Psoas muscle (tissue), 8 donors: ENCODE data around the gene GMEB2. TPM values are rescaled to one million over a fixed set of nuclear protein-coding genes. Genes with fewer than 3 reads are reported as not detected.

Experiments used
- ATAC-seq, 4 donors: fragments of 200-7000 bp; cut with Tn5 transposase; one replicate each; pipeline ENCODE4 v1.9.1; 2020; ENCODE audit warnings: moderate library complexity in 3 of 4, mild to moderate bottlenecking in 2 of 4
- DNase-seq, 2 donors: peaks; one replicate each; pipeline ENCODE4 v3.0.0-alpha.2; 2020
- H3K27ac ChIP-seq: fragments of 200-600 bp; one replicate; pipeline ENCODE4 v1.8.0; 2022
- H3K27me3 ChIP-seq, 3 donors: fragments of 200-600 bp in 1 of 3; one replicate each; pipeline versions ENCODE4 v1.6.1 to v1.8.0; 2013 to 2022; ENCODE audit warnings: low read length in 2 of 3, mild to moderate bottlenecking in 2 of 3, moderate library complexity in 1 of 3; ENCODE audit not compliant: insufficient read depth in 3 of 3
- H3K36me3 ChIP-seq, 2 donors: fragments of 200-600 bp in 1 of 2; one replicate each; pipeline versions ENCODE4 v1.6.1 to v1.8.0; 2013 to 2022; ENCODE audit warnings: low read depth in 1 of 2, mild to moderate bottlenecking in 1 of 2, moderate library complexity in 1 of 2; ENCODE audit not compliant: insufficient read depth in 1 of 2
- H3K4me1 ChIP-seq: fragments of 200-600 bp; one replicate; pipeline ENCODE4 v1.8.0; 2022
- H3K4me3 ChIP-seq: fragments of 200-600 bp; one replicate; pipeline ENCODE4 v1.8.0; 2022; ENCODE audit warnings: mild to moderate bottlenecking
- H3K9me3 ChIP-seq: fragments of 200-600 bp; one replicate; pipeline ENCODE4 v1.8.0; 2022
- WGBS, 3 donors: extraction: QIAGEN DNeasy Blood & Tissue Kit; methylation state at CpG; one replicate each; pipeline versions ENCODE4 v1.1.6 to v1.1.7; 2013; 5-methylcytosine and 5-hydroxymethylcytosine counted together
- intact Hi-C, 2 donors: fragments of 100-400 bp; cut with DNase I; formaldehyde crosslinking; loops; one replicate each; pipeline versions ENCODE4 v1.11.0 to v1.14.2; 2022
- polyA plus RNA-seq, 3 donors: library from polyadenylated mRNA; stranded (reverse); fragments of 200-250 nt; gene quantifications; one replicate each; pipeline ENCODE4 v1.2.3, GENCODE V29; 2013
- total RNA-seq, 4 donors: library from RNA; stranded (reverse); fragmentation: NEBNext Ultra II Directional in 2 of 4; extraction: Animal tissue kit (Norgen Biotek cat#: 25700) in 2 of 4; gene quantifications; one replicate each; pipeline versions ENCODE4 v1.2.1 to v1.2.4, GENCODE V29; 2021 to 2023
- TF ChIP-seq, protein P1 (sequence below): fragments of 200-600 bp; IDR thresholded peaks from one replicate; pipeline ENCODE4 v1.8.0; 2022; ENCODE audit warnings: antibody characterized with exemption
- donor health status: healthy with polysubstance abuse.
- donor health status: DM: no; HTN: no; CAD: no; lungs with moderate emphysema.
- donor health status: Bipolar disorder and iron deficiency.
- donor health status: healthy.
- donor health status: DM: yes; HTN: yes; CAD: no.
- donor health status: DM: no; HTN: no; CAD: no.
- donor health status: DM: no; HTN: no; CAD: no.
- donor health status: DM: yes; HTN: yes; CAD: no.

The GMEB2 gene
- total and polyA plus RNA-seq, 7 donors = 5.4 to 10.1 (median 8.5) TPM

GRCh38 chr20:63539092-63539430 is 87.8 kb downstream of the GMEB2 start:
- DNase-seq (no peak), ATAC-seq (no peak)
- H3K27me3 ChIP-seq = peaks cover 0 to 30% (median 11%) of the 10 kb centered on the region in 3 donors

GRCh38 chr20:63538204-63539091 is 88.5 kb downstream of the GMEB2 start:
- no peaks in the 10 kb centered on the region for H3K9me3 ChIP-seq
- H3K27me3 ChIP-seq = peaks cover 0 to 36% (median 11%) of the 10 kb centered on the region in 3 donors
- H3K36me3 ChIP-seq = no peaks in the 10 kb centered on the region
- H3K4me3 ChIP-seq = peak overlapping the region; percentile 34
- TF ChIP-seq, protein P1, sequence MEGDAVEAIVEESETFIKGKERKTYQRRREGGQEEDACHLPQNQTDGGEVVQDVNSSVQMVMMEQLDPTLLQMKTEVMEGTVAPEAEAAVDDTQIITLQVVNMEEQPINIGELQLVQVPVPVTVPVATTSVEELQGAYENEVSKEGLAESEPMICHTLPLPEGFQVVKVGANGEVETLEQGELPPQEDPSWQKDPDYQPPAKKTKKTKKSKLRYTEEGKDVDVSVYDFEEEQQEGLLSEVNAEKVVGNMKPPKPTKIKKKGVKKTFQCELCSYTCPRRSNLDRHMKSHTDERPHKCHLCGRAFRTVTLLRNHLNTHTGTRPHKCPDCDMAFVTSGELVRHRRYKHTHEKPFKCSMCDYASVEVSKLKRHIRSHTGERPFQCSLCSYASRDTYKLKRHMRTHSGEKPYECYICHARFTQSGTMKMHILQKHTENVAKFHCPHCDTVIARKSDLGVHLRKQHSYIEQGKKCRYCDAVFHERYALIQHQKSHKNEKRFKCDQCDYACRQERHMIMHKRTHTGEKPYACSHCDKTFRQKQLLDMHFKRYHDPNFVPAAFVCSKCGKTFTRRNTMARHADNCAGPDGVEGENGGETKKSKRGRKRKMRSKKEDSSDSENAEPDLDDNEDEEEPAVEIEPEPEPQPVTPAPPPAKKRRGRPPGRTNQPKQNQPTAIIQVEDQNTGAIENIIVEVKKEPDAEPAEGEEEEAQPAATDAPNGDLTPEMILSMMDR = no peak
- intact Hi-C loops = loop anchor here (2.0 to 5.0 kb wide), 6 partner anchors 74 to 436 kb away; no protein-coding TSS in a partner anchor
- ATAC-seq (peak in 3 of 4 donors; percentile 8 to 58 (median 29)), DNase-seq (no peak)
- H3K27ac ChIP-seq = no peak overlapping the region
- 49 to 56% (median 51%) methylated on average over 26 to 27 of the region's 27 CpGs for WGBS, 3 donors
- no peaks in the 10 kb centered on the region for H3K4me1 ChIP-seq

More at GRCh38 chr20:63539092-63539430, 87.8 kb downstream of the GMEB2 start:
- Histone ChIP-seq H3K4me1 (no peaks in the 10 kb centered on the region), H3K4me3 (no peak overlapping the region), H3K36me3 (no peaks in the 10 kb centered on the region), H3K27ac (no peak overlapping the region), H3K9me3 (no peaks in the 10 kb centered on the region)
- WGBS, 3 donors = 77 to 94% (median 79%) methylated on average over 12 of the region's 12 CpGs
- intact Hi-C loops = loop anchor here (2.0 to 5.0 kb wide), 6 partner anchors 73 to 436 kb away; no protein-coding TSS in a partner anchor
- TF ChIP-seq, protein P1 = no peak

Other genes starting within 250 kb of the GMEB2 start
- 1 to 10 TPM in 1 of 4 donors, under 1 TPM in 3; 0.11 to 2.8 (median 0.28) TPM for gene KCNQ2, start 154.4 kb downstream of the GMEB2 start, total RNA-seq
- gene KCNQ2, start 154.4 kb downstream of the GMEB2 start, polyA plus RNA-seq = under 1 TPM in 2 of 3 donors, not detected in 1; 0.01 to 0.03 TPM
- 1,000 to 10,000 TPM; 1,781 to 2,126 (median 2,004) TPM for gene EEF1A2, start 128.0 kb downstream of the GMEB2 start, total RNA-seq
- gene EEF1A2, start 128.0 kb downstream of the GMEB2 start, polyA plus RNA-seq = 1,000 to 10,000 TPM in 2 of 3 donors, 100 to 1,000 TPM in 1; 952 to 1,898 (median 1,229) TPM
- gene PPDPF, start 106.3 kb downstream of the GMEB2 start, total RNA-seq = 100 to 1,000 TPM; 130 to 198 (median 155) TPM
- 100 to 1,000 TPM; 134 to 158 (median 142) TPM for gene PPDPF, start 106.3 kb downstream of the GMEB2 start, polyA plus RNA-seq
- under 1 TPM in 1 of 4 donors, not detected in 3; 0.06 TPM for gene PTK6, start 89.7 kb downstream of the GMEB2 start, total RNA-seq
- under 1 TPM in 2 of 3 donors, not detected in 1; 0.04 TPM for gene PTK6, start 89.7 kb downstream of the GMEB2 start, polyA plus RNA-seq
- not detected for gene SRMS, start 79.4 kb downstream of the GMEB2 start, total RNA-seq
- not detected for gene SRMS, start 79.4 kb downstream of the GMEB2 start, polyA plus RNA-seq
- under 1 TPM in 1 of 4 donors, not detected in 3; 0.14 TPM for gene FNDC11, start 72.9 kb downstream of the GMEB2 start, total RNA-seq
- under 1 TPM in 2 of 3 donors, not detected in 1; 0.07 to 0.08 TPM for gene FNDC11, start 72.9 kb downstream of the GMEB2 start, polyA plus RNA-seq
- gene HELZ2, start 52.9 kb downstream of the GMEB2 start, total RNA-seq = 1 to 10 TPM; 3.5 to 8.0 (median 5.4) TPM
- gene HELZ2, start 52.9 kb downstream of the GMEB2 start, polyA plus RNA-seq = 1 to 10 TPM in 2 of 3 donors, under 1 TPM in 1; 0.82 to 3.1 (median 1.5) TPM
- gene STMN3, start 26.3 kb upstream of the GMEB2 start, total RNA-seq = 1 to 10 TPM; 2.4 to 3.1 (median 2.7) TPM
- gene STMN3, start 26.3 kb upstream of the GMEB2 start, polyA plus RNA-seq = 1 to 10 TPM; 1.0 to 2.7 (median 1.2) TPM
- 10 to 100 TPM in 2 of 4 donors, 1 to 10 TPM in 2; 9.2 to 17.5 (median 10.9) TPM for gene RTEL1, start 31.2 kb upstream of the GMEB2 start, total RNA-seq
- gene RTEL1, start 31.2 kb upstream of the GMEB2 start, polyA plus RNA-seq = 1 to 10 TPM; 5.2 to 7.3 (median 7.1) TPM
- gene TNFRSF6B, start 69.6 kb upstream of the GMEB2 start, total RNA-seq = 1 to 10 TPM in 3 of 4 donors, not detected in 1; 1.3 to 2.2 (median 1.6) TPM
- 10 to 100 TPM in 1 of 3 donors, 1 to 10 TPM in 1, under 1 TPM in 1; 0.56 to 16.1 (median 6.1) TPM for gene TNFRSF6B, start 69.6 kb upstream of the GMEB2 start, polyA plus RNA-seq
- 10 to 100 TPM; 22.9 to 38.9 (median 32.6) TPM for gene ARFRP1, start 80.9 kb upstream of the GMEB2 start, total RNA-seq
- gene ARFRP1, start 80.9 kb upstream of the GMEB2 start, polyA plus RNA-seq = 10 to 100 TPM; 31.7 to 74.0 (median 32.4) TPM
- gene ZGPAT, start 80.9 kb upstream of the GMEB2 start, total RNA-seq = 10 to 100 TPM; 10.7 to 18.2 (median 14.9) TPM
- 10 to 100 TPM; 28.4 to 54.8 (median 43.6) TPM for gene ZGPAT, start 80.9 kb upstream of the GMEB2 start, polyA plus RNA-seq
- 1 to 10 TPM; 1.7 to 4.6 (median 2.6) TPM for gene LIME1, start 109.6 kb upstream of the GMEB2 start, total RNA-seq
- 1 to 10 TPM; 3.1 to 5.1 (median 4.4) TPM for gene LIME1, start 109.6 kb upstream of the GMEB2 start, polyA plus RNA-seq
- 10 to 100 TPM; 40.2 to 79.1 (median 54.7) TPM for gene SLC2A4RG, start 112.7 kb upstream of the GMEB2 start, total RNA-seq
- gene SLC2A4RG, start 112.7 kb upstream of the GMEB2 start, polyA plus RNA-seq = 10 to 100 TPM; 27.1 to 45.5 (median 43.7) TPM
- gene ZBTB46, start 204.2 kb upstream of the GMEB2 start, total RNA-seq = 1 to 10 TPM; 4.5 to 6.4 (median 5.6) TPM
- gene ZBTB46, start 204.2 kb upstream of the GMEB2 start, polyA plus RNA-seq = 1 to 10 TPM; 1.3 to 3.1 (median 2.2) TPM
- not detected for gene ABHD16B, start 234.4 kb upstream of the GMEB2 start, total RNA-seq
- 1 to 10 TPM in 1 of 3 donors, under 1 TPM in 2; 0.04 to 3.2 (median 0.34) TPM for gene ABHD16B, start 234.4 kb upstream of the GMEB2 start, polyA plus RNA-seq
- gene TPD52L2, start 238.2 kb upstream of the GMEB2 start, total RNA-seq = 10 to 100 TPM; 40.7 to 56.0 (median 55.1) TPM
- 100 to 1,000 TPM in 1 of 3 donors, 10 to 100 TPM in 2; 46.7 to 152 (median 89.7) TPM for gene TPD52L2, start 238.2 kb upstream of the GMEB2 start, polyA plus RNA-seq